Choroid plexus epithelial cell (primary cell): Measurements from ENCODE around the gene WDR44.

Source experiments
- DNase-seq: peaks from one replicate; pipeline ENCODE4 v3.0.0-alpha.2; 2010; ENCODE audit warnings: low read depth
- H3K4me3 ChIP-seq: 2 replicates; pipeline ENCODE4 v1.5.1; 2011; ENCODE audit warnings: low read depth, mild to moderate bottlenecking, control low read depth, low read length, moderate library complexity
- TF ChIP-seq, protein P1 (sequence below): conservative IDR thresholded peaks from 2 replicates; pipeline ENCODE4 v1.5.1; 2011; ENCODE audit warnings: low read depth, mild to moderate bottlenecking, control low read depth, inconsistent platforms, low read length, moderate library complexity

The WDR44 gene

DNA sequence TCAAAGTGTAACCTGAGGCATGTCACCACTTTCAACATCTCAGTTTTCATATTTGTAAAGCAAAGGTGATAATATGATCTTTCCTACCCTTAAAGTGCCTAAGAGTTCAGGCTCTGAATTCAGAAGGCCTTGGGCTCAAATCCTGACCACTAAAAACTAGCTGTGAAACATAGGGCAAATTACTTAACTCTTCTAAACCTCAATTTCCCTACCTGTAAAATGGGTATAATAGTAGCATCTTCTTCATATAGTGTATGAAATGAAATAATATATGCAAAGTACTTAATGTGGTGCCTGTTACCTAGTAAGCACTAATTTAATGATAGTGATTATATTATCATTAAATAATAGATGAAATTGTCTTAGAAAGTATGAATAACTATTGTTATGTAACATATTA lies 7.0 kb upstream of the WDR44 start:
- DNase-seq: no peak

DNA sequence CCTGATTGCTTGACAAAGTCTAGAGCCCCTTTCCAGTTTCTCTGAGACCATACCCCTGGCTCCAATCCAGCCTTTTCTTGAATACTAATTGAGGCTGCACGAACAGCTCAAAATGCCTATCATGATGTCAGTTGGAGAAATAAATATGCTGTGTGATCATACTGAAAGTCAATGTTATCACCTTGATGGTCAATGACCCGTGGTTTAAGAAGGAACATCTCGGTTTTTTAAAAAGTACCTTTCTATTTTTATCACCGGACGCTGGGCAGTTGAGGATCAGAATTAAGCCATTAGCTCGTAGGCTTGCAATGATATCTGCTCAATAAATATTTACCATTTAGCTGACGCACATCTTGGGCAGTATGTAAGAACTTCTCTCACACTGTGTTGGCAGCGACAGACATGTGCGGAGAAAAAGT lies 852 bp upstream of the WDR44 start:
- TF ChIP-seq, protein P1, sequence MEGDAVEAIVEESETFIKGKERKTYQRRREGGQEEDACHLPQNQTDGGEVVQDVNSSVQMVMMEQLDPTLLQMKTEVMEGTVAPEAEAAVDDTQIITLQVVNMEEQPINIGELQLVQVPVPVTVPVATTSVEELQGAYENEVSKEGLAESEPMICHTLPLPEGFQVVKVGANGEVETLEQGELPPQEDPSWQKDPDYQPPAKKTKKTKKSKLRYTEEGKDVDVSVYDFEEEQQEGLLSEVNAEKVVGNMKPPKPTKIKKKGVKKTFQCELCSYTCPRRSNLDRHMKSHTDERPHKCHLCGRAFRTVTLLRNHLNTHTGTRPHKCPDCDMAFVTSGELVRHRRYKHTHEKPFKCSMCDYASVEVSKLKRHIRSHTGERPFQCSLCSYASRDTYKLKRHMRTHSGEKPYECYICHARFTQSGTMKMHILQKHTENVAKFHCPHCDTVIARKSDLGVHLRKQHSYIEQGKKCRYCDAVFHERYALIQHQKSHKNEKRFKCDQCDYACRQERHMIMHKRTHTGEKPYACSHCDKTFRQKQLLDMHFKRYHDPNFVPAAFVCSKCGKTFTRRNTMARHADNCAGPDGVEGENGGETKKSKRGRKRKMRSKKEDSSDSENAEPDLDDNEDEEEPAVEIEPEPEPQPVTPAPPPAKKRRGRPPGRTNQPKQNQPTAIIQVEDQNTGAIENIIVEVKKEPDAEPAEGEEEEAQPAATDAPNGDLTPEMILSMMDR: no peak
- H3K4me3 ChIP-seq: peak overlapping the region; percentile 46
- peak; percentile 61 for DNase-seq

More for the DNA sequence above, 7.0 kb upstream of the WDR44 start:
- TF ChIP-seq, protein P1: no peak
- H3K4me3 ChIP-seq: no peak overlapping the region

DNA sequence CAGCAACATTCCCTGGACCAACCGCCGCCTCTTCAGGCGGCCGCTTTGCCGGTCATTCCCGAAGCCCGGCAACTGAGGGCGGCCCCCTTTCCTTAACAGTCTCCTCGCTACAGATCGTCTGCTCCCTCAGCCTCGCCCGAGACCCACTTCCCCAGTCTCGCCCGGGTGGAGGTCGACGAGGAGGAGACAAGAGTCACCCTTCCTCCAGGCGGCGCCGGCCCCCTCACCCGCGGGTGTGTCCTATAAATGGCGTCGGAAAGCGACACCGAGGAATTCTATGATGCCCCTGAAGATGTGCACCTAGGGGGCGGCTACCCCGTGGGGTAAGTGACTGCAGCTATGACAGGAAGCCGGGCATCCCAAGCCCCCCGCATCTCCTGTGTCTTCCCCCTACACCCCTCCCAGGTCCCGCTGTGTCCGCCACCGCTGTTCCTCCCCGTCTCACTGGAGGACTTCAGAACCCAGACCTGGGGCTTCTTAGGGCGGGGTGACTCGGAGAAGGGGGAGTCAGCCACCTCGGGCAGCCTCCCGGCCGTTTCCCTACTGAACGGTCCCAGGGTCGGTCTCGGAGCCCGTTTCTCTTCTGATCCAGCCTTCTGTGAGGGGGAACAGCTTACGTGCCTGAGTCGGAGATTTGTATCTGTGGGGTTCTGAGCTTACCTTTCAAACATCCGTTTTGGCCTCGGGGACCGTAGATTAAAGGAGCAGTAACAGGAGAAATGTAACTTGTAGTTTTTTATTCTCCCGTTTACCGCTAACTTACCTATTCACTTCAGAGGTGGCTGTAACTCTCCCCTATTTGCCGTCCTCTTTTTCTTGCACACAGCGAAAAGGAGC lies 570 bp downstream of the WDR44 start:
- TF ChIP-seq, protein P1: peak; percentile 8
- peak overlapping the region; percentile 75 for H3K4me3 ChIP-seq
- DNase-seq: no peak

DNA sequence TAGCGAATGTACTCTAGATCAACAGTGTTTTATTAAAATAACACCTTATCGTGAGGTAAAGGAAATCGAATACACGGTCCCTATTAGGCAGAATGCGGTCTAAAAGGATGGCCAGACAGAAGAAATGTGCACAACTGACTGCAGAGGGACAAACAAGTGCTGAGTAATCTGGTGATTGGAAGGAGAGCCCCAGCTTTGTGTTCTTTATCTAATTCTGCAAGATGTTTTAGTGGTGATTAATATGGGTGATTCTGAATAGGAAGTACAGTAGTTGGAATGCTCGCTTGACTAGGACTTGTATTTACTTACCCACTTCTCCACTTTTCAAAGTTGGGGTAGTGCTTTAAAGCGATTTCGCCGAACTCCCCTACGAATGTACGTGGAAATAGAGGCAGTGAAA lies 1.2 kb downstream of the WDR44 start:
- TF ChIP-seq, protein P1: peak; percentile 6
- H3K4me3 ChIP-seq: peak overlapping the region; percentile 75
- DNase-seq: peak; percentile 67

DNA sequence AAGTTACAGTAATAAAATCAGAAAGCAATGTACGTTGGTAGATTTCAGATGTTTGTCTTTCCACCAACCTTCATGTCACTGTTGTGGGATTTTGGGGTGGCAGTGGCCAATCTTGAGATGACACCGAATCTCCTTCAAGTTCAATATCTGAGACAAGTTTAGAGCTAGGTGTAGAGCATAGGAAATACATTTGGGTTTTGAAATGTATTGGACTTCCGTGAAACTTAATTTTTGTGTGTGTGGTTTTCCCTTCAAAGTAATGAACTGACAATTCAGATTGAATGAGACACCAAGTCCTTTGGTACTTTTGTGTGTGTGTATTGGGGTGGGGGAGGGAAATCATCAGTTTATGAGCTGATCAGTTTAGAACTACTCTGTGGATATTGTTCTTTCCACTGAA lies 1.8 kb downstream of the WDR44 start:
- H3K4me3 ChIP-seq: peak overlapping the region; percentile 75
- TF ChIP-seq, protein P1: no peak
- DNase-seq: no peak

DNA sequence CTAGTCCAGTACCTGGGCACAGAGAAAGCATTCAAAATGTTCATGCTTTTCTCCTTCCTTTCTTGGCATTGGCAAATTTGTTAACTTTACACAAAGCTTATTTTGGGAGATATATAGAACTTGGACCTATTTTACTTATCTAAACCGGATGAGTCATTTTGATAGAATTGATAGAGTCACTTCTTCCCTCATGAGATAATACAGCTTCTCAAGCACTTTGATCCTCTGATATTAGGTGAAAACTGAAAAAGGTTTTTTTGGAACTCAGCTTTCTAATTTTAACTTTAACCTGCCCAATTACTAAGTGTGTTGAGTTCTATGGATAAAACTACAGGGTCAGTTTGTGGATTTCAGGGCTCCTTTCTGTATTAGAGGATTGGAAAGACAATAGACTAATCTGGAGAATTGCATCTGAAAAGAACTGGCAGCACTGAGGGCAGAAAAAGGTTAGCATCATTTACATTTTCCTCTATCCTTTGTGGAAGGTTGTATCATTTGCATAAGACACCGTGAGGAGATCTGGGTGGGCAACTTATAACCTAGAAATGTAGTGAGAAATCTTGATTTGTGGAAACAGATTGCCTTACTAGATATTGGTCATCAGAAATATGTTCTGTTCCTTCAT lies 2.4 kb downstream of the WDR44 start:
- H3K4me3 ChIP-seq: peak overlapping the region; percentile 75
- TF ChIP-seq, protein P1: no peak
- DNase-seq: no peak
